ENCODE data around the gene HGF. TPM values are rescaled to one million over a fixed set of nuclear protein-coding genes. Genes with fewer than 3 reads are reported as not detected.

HGF gene
- total RNA-seq, 2 experiments from 2014 or later, result not detected

DNA sequence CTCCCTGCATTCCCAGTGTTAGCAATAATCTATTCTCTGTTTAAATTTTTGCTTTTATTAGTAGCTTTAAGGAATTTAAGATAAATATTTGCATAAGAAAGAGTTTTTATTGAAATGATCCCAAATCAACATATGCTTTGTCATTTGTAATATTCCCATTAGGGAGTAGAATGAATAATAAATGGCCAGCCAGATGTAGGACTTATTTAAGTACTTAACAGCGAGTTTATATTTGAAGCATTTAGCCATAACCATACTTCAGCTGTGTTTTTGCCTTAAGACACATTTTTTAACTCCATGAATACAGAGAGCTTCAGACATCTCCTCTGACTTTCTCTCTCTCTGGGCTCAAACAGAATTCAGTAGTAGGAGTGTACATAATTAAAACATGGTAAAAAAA is 103.6 kb downstream of the HGF start:
- intact Hi-C loops (cut with DNase I, micrococcal nuclease), result no loop called here
- Histone ChIP-seq H3K4me3 (ENCODE audit: low read length) (no peak overlapping the region), H3K9me3 (ENCODE audit: control insufficient read depth in 1 of 2, insufficient read depth in 1 of 2, low read length in 2 of 2) (no peaks in the 10 kb centered on the region), H3K4me1 (ENCODE audit: insufficient read depth, low read length) (no peaks in the 10 kb centered on the region), H3K36me3 (ENCODE audit: insufficient read depth, low read length) (no peaks in the 10 kb centered on the region), H3K27ac (ENCODE audit: low read depth in 1 of 2, low read length in 2 of 2) (no peak overlapping the region), H3K27me3 (ENCODE audit: control insufficient read depth in 1 of 2, insufficient read depth in 2 of 2, low read length in 2 of 2) (no peaks in the 10 kb centered on the region)
- Mint-ChIP-seq H3K36me3 (ENCODE audit: low read depth) (no peaks in the 10 kb centered on the region), H3K4me3 (no peak overlapping the region), H3K9me3 (peaks cover 3% of the 10 kb centered on the region), H3K27me3 (no peaks in the 10 kb centered on the region), H3K4me1 (ENCODE audit: low read depth) (no peaks in the 10 kb centered on the region), H3K27ac (no peak overlapping the region)
- TF ChIP-seq, protein P1, sequence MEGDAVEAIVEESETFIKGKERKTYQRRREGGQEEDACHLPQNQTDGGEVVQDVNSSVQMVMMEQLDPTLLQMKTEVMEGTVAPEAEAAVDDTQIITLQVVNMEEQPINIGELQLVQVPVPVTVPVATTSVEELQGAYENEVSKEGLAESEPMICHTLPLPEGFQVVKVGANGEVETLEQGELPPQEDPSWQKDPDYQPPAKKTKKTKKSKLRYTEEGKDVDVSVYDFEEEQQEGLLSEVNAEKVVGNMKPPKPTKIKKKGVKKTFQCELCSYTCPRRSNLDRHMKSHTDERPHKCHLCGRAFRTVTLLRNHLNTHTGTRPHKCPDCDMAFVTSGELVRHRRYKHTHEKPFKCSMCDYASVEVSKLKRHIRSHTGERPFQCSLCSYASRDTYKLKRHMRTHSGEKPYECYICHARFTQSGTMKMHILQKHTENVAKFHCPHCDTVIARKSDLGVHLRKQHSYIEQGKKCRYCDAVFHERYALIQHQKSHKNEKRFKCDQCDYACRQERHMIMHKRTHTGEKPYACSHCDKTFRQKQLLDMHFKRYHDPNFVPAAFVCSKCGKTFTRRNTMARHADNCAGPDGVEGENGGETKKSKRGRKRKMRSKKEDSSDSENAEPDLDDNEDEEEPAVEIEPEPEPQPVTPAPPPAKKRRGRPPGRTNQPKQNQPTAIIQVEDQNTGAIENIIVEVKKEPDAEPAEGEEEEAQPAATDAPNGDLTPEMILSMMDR (IDR thresholded peaks at IDR 0.05), result no peak
- POLR2A ChIA-PET, result no interaction called here
- CTCF ChIA-PET, result no interaction called here
- ATAC-seq (ENCODE audit: poor library complexity) (no peak), DNase-seq (no peak)

GRCh38 chr7:81665236-81665635 is 104.6 kb downstream of the HGF start:
- ATAC-seq (ENCODE audit: poor library complexity) (no peak), DNase-seq (no peak)
- Mint-ChIP-seq H3K9me3 (peaks cover 3% of the 10 kb centered on the region), H3K36me3 (ENCODE audit: low read depth) (no peaks in the 10 kb centered on the region), H3K27ac (no peak overlapping the region), H3K27me3 (no peaks in the 10 kb centered on the region), H3K4me3 (no peak overlapping the region), H3K4me1 (ENCODE audit: low read depth) (no peaks in the 10 kb centered on the region)
- ChIA-PET POLR2A (no interaction called here), CTCF (no interaction called here)
- intact Hi-C loops (cut with DNase I, micrococcal nuclease), result no loop called here
- Histone ChIP-seq H3K4me3 (ENCODE audit: low read length) (no peak overlapping the region), H3K4me1 (ENCODE audit: insufficient read depth, low read length) (no peaks in the 10 kb centered on the region), H3K9me3 (ENCODE audit: control insufficient read depth in 1 of 2, insufficient read depth in 1 of 2, low read length in 2 of 2) (no peaks in the 10 kb centered on the region), H3K36me3 (ENCODE audit: insufficient read depth, low read length) (no peaks in the 10 kb centered on the region), H3K27me3 (ENCODE audit: control insufficient read depth in 1 of 2, insufficient read depth in 2 of 2, low read length in 2 of 2) (no peaks in the 10 kb centered on the region), H3K27ac (ENCODE audit: low read depth in 1 of 2, low read length in 2 of 2) (no peak overlapping the region)
- TF ChIP-seq, protein P1 (IDR thresholded peaks at IDR 0.05), result no peak

DNA sequence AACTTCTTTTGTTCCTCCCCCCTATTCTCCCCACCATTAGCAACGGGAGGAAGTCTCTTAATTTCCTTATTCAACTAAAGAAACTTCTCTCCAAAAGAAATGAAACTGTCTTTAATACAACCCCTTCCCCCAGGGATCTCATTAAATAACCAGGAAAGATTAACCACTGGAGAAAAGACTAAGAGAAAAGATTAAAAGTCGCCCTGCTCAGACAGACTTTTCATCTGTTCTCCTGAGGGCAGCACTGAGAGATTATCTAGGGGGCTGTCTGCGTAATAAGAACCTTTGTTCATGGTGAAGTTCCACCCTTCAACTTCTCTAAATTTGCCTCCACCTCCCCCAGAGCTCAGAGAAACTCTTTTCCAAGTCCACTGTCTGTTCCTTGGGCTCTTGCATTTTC is 105.5 kb downstream of the HGF start:
- Histone ChIP-seq H3K9me3 (ENCODE audit: control insufficient read depth in 1 of 2, insufficient read depth in 1 of 2, low read length in 2 of 2) (peaks cover 4 to 5% of the 10 kb centered on the region in 2 experiments), H3K4me3 (ENCODE audit: low read length) (no peak overlapping the region), H3K27ac (ENCODE audit: low read depth in 1 of 2, low read length in 2 of 2) (no peak overlapping the region), H3K4me1 (ENCODE audit: insufficient read depth, low read length) (no peaks in the 10 kb centered on the region), H3K36me3 (ENCODE audit: insufficient read depth, low read length) (no peaks in the 10 kb centered on the region), H3K27me3 (ENCODE audit: control insufficient read depth in 1 of 2, insufficient read depth in 2 of 2, low read length in 2 of 2) (no peaks in the 10 kb centered on the region)
- Mint-ChIP-seq H3K27me3 (no peaks in the 10 kb centered on the region), H3K4me1 (ENCODE audit: low read depth) (no peaks in the 10 kb centered on the region), H3K9me3 (peaks cover 5% of the 10 kb centered on the region), H3K36me3 (ENCODE audit: low read depth) (no peaks in the 10 kb centered on the region), H3K27ac (no peak overlapping the region), H3K4me3 (no peak overlapping the region)
- intact Hi-C loops (cut with DNase I, micrococcal nuclease), result no loop called here
- ChIA-PET CTCF (no interaction called here), POLR2A (no interaction called here)
- TF ChIP-seq, protein P1 (IDR thresholded peaks at IDR 0.05), result no peak
- DNase-seq (no peak), ATAC-seq (ENCODE audit: poor library complexity) (no peak)
